NCI-H748 (cell line): ENCODE results near the gene PDIK1L.

Experiments
- DNase-seq: peaks from one replicate; lab custom pipeline; 2025; ENCODE audit not compliant: unreplicated experiment; lab: John Stamatoyannopoulos, UW

PDIK1L gene

DNA sequence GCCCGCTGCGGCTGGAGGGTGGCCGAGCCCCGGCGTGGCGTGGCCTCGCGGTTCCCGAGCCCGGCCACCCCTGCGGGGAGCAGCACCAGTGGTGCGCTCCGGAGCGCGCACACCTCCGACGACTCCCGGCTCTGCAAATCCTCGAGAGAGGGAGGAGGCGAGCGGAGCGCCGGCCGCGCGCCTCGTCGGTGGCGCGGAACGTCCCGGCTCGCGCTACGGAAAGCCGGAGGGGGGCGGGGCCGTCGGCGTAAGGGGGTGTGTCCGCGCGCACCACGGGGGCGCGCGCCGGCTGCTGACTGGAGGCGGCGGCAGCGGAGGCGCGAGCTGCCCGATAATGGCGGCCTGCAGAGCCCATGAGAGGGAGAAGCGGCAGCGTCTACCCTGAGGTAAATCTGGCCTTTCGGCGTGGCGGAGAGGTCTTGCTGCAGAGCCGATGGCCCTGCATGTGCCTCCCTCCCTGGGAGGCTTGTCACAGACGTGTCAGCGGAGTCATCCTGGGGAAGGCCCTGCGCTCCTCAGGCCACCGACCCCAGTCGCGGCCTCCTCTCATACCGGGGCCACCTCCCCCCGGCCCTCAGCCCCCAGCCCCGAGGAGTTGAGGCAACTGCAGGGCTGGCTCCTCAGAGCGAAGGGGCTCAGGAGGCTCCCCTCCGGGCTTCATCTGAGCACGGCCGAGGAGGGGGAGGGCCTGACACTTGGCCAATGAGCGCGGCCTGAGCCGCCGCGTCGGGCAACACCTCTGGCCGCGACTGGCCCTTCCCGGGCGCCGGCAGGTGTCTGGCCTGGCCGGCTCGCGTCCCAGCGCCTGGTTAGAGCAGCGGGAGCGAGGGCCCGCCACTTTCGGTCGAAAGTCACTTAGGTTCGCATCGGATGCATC lies at the start of gene PDIK1L:
Gene PDIK1L, plus strand, starts transcription at position 295 of the 877 bp plus-strand sequence. CDS start 2,485 bp downstream, outside the sequence.
- peak; percentile 95 for DNase-seq

- DNase-seq = no peak
Measured at GRCh38 chr1:26064553-26064952, 47.1 kb upstream of the PDIK1L start.

DNA sequence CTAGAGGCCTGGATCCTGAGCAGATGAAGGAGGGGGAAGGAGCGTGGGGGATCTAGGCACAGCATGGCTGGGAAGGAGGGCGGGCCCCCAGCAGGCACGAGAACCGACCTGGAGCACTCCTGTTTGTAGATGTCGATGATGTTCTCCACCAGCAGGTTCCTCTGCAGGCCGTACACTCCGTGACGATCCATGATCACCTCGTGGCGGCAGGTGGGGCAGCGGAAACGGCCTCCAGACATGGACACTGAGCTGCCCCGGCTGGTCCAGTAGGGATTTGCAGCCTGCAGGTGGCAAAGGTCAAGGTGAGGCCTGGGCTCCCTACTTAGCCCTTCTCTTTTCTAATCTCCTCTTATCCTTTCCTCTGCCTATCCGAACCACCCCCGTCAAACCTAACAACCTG lies 45.5 kb upstream of the PDIK1L start:
- no peak for DNase-seq

- no peak for DNase-seq
Measured at GRCh38 chr1:26066857-26067256, 44.8 kb upstream of the PDIK1L start.

DNA sequence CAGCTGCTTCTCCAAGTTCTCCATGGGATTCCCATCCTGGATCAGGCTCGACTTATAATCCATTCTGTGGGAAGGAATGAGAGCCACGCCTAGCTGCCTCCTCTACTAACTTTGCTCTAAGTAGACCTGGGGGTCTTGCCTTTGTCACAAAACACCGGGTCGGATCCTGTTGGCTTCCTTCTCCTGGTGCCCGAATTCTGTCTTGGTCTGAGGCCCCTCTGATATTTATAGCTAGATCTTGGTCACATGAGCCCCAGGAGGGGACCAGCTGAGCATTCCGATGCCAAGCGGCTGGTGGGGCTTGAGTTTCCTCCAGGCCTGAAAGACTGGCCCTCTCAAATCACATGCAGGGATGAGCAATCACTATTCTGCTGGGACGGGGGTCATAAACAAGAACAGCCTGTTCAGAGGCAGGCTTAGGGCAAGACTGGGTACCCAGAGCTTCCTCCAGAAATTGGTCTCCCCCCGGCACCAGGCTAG lies 44.2 kb upstream of the PDIK1L start, which contains the start of gene TRIM63:
Gene TRIM63, minus strand, starts transcription at position 199 of the 480 bp plus-strand sequence. Its CDS starts 136 bp downstream, at position 63.
- DNase-seq = no peak

GRCh38 chr1:26069941-26070295 lies 41.7 kb upstream of the PDIK1L start:
- DNase-seq = no peak

DNA sequence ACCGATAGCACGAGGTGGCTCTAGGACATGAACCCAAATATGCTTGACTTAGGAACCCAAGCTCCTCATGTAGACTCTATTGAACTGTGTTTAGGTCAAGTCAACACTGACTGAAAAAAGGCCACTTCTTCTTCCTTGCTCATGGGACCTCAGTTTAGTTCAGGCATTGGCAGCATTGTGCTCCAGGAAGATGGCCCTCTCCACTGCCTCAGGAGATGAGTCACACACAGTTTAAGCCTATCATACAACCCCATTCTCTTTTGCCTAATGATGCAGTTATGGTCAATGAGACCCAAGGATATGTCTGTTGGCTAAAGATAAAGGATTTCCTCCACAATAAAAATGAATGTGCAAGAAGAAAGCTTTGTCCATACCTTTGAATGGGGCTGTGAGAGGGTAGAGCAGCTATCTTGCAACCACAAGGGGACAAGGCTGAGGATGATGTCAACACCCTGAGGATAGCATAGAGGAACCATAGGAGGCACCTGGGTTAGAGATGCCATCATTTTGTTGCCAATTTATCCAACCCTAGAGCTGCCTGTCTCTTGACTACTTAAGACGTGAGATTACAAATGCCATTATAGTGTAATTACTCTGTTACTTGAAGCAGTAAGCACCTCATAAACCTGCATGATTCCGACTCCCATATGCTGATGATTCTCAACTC lies 41.2 kb upstream of the PDIK1L start:
- DNase-seq = no peak

DNA sequence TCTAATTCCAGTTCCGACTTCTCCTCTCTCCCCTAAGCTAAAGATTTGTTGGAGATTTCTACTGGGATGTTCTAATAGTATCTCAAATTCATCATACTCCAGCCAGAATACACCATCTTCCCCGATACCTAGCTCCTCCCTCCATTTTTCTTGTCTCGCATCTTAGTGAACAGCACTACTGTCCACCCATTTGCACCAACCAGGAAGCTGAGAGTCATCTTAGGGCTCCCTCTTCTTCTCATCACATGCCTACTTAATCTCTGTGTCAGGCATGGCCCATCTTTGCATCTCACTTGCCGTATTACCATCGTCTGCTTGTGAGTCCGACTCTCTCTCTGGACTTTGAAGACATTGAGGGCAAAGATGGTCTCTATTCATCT lies 40.7 kb upstream of the PDIK1L start:
- no peak for DNase-seq

GRCh38 chr1:26072305-26072704 lies 39.3 kb upstream of the PDIK1L start:
- no peak for DNase-seq

DNA sequence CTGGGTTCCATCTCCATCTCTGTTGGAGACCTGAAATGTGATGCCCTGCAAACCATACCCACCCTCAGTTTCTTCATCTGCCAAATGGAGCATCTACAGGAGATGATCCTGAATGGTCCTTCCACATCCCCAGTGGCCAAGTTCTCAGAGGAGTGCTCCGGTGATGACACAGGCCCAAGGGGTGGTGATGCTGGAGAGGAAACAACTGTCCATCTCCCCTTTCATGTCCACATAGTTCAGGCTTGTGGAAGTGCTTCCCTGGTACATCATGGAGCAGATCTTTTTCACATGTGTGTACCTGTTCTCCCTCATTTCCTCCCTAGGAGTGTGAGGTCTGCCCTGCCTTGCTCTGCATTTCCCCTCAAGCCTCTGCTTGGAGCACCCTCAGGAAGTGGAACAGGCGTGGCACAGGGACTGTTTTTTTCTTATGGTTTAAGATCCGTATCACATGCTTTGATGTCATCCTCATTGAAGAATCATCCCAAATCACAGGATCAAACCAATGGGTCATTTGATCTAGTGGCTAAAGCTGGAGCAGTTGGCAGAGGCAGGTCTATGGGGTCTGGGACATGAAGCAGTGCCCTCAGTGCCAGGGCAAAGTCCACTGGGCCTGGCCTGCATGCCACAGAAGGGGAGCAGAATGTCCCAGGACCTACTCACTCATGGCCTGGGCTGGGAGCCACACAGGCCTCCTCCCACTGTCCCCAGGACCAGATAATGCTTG lies 36.0 kb upstream of the PDIK1L start:
- DNase-seq = no peak

- DNase-seq = no peak
Measured at GRCh38 chr1:26077524-26077923, 34.1 kb upstream of the PDIK1L start.

DNA sequence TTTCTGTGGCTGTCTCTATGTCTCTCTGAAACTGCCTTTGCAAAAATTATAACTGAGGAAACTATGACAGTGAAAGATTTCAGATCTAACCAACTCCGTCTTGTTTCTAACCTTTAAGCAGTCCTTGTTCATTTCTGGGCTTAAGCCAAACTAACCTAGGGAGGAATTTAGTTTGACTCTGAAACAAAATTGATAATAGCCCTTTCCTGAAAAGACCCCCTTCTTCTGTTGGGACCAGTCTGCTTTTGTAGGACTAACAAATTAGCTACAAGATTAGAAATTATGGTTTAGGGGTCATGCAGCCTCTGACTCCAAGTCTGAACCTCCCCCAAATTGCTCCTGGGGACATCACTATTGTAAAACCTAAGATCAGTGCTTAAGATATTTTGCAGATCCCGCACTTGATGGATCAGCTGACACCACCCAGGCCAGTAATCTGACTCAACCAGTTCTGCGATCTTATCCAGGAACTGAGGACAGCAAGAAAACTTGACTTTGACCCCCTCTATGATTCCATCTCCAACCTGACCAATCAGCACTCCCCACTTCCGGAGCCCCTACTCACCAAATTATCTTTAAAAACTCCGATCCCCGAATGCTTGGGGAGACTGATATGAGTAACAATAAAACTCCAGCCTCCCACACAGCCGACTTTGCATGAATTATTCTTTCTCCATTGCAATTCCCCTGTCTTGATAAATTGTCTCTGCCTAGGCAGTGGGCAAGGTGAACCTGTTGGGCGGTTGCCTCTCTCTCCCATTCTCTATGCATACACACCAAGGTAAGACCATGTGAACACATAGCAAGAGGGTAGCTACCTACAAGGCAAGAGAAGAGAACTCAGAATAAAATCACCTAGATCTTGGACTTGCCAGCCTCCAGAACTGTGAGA lies 33.1 kb upstream of the PDIK1L start:
- DNase-seq = no peak

DNA sequence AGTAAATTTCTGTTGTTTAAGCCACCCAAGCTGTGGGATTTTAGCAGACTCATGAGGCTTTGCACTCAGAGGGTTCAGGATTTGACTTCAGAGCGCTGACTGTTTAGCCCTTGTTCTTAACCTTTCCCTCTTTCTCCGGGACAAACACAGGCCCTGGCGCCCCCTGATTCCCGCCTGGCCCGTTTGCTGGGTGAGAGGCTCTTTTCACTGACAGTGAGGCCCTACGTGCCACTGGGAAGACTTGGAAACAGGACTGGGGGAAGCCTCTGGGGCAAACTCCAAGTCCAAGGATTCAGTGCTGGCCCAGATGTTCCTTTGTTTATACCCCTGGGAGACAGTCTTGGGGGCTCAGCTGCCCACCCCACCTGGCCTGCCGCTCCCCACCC lies 32.5 kb upstream of the PDIK1L start:
- DNase-seq = no peak

- DNase-seq = no peak
Measured at GRCh38 chr1:26079960-26080814, 31.4 kb upstream of the PDIK1L start.

GRCh38 chr1:26081267-26082019 lies 30.2 kb upstream of the PDIK1L start:
- no peak for DNase-seq

- DNase-seq = no peak
Measured at GRCh38 chr1:26082020-26082350, 29.6 kb upstream of the PDIK1L start.

- DNase-seq = no peak
Measured at GRCh38 chr1:26083208-26083607, 28.4 kb upstream of the PDIK1L start.

DNA sequence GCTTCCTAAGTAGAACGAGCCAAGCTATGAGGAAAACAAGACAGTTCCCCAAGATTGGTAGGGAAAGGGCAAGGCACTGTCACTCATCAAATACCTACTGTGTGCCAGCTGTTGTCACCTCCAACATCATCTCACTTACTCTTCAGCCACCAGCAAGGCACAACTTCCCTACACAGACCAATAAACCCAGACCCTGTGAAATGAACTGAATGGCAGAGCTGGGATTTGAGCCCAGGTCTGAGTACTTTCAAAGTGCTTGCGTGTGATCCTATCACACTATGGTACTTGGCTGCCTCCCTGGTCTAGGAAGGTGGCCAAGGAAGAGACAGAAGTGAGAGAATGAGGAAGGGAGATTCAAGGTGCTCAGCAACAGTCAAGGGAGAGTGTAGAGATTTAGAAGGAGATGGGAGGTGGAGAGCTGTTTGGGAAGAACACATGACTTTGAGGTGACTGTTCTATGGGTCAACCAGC lies 27.5 kb upstream of the PDIK1L start:
- no peak for DNase-seq

- no peak for DNase-seq
Measured at GRCh38 chr1:26084844-26085243, 26.8 kb upstream of the PDIK1L start.
